ENCODE results near the gene NEUROD4.

- TF ChIP-seq SP1 (CRISPR knock-in tag; conservative IDR thresholded peaks at IDR 0.05) (no peak), CTCF (IDR thresholded peaks at IDR 0.05) (no peak), TP53 (CRISPR knock-in tag; IDR thresholded peaks at IDR 0.05) (no peak), GRHL2 (CRISPR knock-in tag; IDR thresholded peaks at IDR 0.05; ENCODE audit: insufficient replicate concordance, severe bottlenecking) (no peak), ATF1 (CRISPR knock-in tag; IDR thresholded peaks at IDR 0.05) (no peak), ZBTB43 (CRISPR knock-in tag; IDR thresholded peaks at IDR 0.05) (no peak), CBFB (CRISPR knock-in tag; IDR thresholded peaks at IDR 0.05; ENCODE audit: low read depth) (no peak), ZNF416 (CRISPR knock-in tag; IDR thresholded peaks at IDR 0.05) (no peak), ZBTB21 (CRISPR knock-in tag; IDR thresholded peaks at IDR 0.05; ENCODE audit: borderline replicate concordance) (no peak), PRDM15 (CRISPR knock-in tag; IDR thresholded peaks at IDR 0.05) (no peak), E2F4 (CRISPR knock-in tag; IDR thresholded peaks at IDR 0.05; ENCODE audit: borderline replicate concordance, low read depth) (no peak), OVOL2 (CRISPR knock-in tag; IDR thresholded peaks at IDR 0.05; ENCODE audit: borderline replicate concordance) (no peak)
These were observed 45.8 kb downstream of the NEUROD4 start for GRCh38 chr12:55065535-55065934.
